Gastroesophageal sphincter (tissue), 4 donors: ENCODE data around the gene EEIG2. TPM values are rescaled to one million over a fixed set of nuclear protein-coding genes. Genes with fewer than 3 reads are reported as not detected.
"Not testable (repeated sequence)": the region's sequence is repeated elsewhere in the genome, so short reads cannot be mapped to it uniquely, and the experiment has no call there.

Experiments used
- ATAC-seq: fragments of 150-250 bp; one replicate; pipeline ENCODE4 v1.9.1; 2016; ENCODE audit warnings: mild to moderate bottlenecking, moderate library complexity
- H3K27ac ChIP-seq, 4 donors: fragments of 200-600 bp; sonication (generic) in 3 of 4; 1 replicate in 3 of 4; 2 replicates in 1 of 4; pipeline ENCODE4 v1.5.1; 2016 to 2019
- H3K27me3 ChIP-seq: fragments of 200-600 bp; sonication (generic); one replicate; pipeline ENCODE4 v1.5.1; 2019
- H3K36me3 ChIP-seq, 2 donors: fragments of 200-600 bp; sonication (generic); one replicate each; pipeline ENCODE4 v1.5.1; 2019; ENCODE audit warnings: control low read depth in 1 of 2
- H3K4me1 ChIP-seq, 3 donors: fragments of 200-600 bp; sonication (generic); 1 replicate in 2 of 3; 2 replicates in 1 of 3; pipeline ENCODE4 v1.5.1; 2016 to 2019; ENCODE audit warnings: control low read depth in 2 of 3
- H3K4me3 ChIP-seq, 2 donors: fragments of 200-600 bp; sonication (generic); one replicate each; pipeline ENCODE4 v1.5.1; 2019; ENCODE audit warnings: mild to moderate bottlenecking in 1 of 2, moderate library complexity in 1 of 2
- H3K9me3 ChIP-seq, 3 donors: fragments of 200-600 bp; sonication (generic); one replicate each; pipeline ENCODE4 v1.5.1; 2017 to 2019; ENCODE audit warnings: control low read depth in 2 of 3
- EP300 ChIP-seq: sonication (generic); formaldehyde crosslinking; IDR thresholded peaks from one replicate; pipeline ENCODE4 v1.6.1; 2017; ENCODE audit warnings: antibody characterized with exemption, mild to moderate bottlenecking
- POLR2A ChIP-seq, 2 donors: fragments of 450-650 bp; IDR thresholded peaks; one replicate each; pipeline ENCODE4 v1.6.1; 2017; ENCODE audit warnings: antibody characterized with exemption in 2 of 2, mild to moderate bottlenecking in 2 of 2, moderate library complexity in 1 of 2
- POLR2AphosphoS5 ChIP-seq: sonication (generic); formaldehyde crosslinking; IDR thresholded peaks from one replicate; pipeline ENCODE4 v1.6.1; 2017; ENCODE audit warnings: antibody characterized with exemption
- WGBS, 2 donors: methylation state at CpG; one replicate each; pipeline ENCODE4 v1.1.5; 2018; ENCODE audit warnings: low coverage in 1 of 2; 5-methylcytosine and 5-hydroxymethylcytosine counted together
- total RNA-seq, 4 donors: library from RNA; depleted of rRNA; stranded (reverse); fragments of >200 nt; gene quantifications; one replicate each; pipeline ENCODE4 v1.1.0, GENCODE V29; 2016
- TF ChIP-seq, protein P1 (sequence below), 4 experiments: fragments of 200-600 bp in 2 of 4; fragments of 450-650 bp in 2 of 4; sonication (generic) in 1 of 4; IDR thresholded peaks; one replicate each; pipeline ENCODE4 v1.5.1; 2017 to 2019; ENCODE audit warnings: antibody characterized with exemption in 4 of 4, mild to moderate bottlenecking in 2 of 4, moderate library complexity in 2 of 4

The EEIG2 gene
- 10 to 100 TPM; 11.6 to 23.8 (median 14.9) TPM for total RNA-seq

DNA sequence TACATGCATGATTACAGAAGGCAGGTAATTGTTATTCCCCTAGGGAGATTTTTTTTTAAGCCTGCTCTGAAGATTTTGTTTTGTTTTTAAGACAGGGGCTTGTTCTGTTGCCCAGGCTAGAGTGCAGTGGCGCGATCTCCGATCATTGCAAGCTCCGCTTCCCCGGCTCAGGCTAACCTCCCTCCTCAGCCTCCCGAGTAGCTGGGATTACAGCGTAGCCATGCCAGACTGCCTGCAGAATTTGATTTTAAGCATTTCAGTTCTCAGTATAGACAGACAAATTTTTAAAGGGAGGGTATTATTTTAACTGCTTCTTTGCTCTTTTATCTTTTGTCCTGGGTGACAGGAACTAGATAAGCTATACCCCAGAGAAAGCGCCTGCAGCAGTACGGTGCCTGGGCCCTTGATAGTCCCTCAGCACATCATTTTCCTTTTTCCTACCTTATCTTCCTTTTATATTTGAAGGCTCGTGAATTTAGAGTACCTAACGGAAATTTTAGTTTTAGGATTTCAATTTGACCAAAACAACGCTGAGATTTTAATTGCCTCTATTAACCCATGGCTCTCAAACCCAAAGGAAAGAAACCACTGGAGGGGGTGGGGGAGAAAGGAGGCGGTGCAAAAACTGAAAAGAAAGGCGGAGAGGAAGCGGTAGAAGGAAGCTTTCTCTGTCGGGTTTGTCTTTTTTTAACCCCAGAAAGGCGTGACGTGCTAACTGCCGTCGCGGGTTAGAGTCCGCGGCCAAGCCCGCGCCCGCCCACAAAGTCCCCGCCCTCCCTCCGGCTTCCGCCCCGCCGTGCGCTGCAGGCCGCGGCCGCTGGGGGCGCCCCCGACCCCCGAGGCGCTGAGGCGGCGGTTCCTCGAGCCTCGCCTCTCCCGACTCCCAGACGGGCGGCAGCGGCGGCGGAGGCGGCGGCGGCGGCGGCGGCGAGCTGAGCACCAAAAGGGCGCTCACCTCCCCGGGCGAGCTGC is at the start of gene EEIG2:
Gene EEIG2, plus strand, starts transcription at position 886 of the 972 bp plus-strand sequence. CDS start 329 bp downstream, outside the sequence.
- H3K36me3 ChIP-seq = no peaks in the 10 kb centered on the region
- TF ChIP-seq, protein P1, sequence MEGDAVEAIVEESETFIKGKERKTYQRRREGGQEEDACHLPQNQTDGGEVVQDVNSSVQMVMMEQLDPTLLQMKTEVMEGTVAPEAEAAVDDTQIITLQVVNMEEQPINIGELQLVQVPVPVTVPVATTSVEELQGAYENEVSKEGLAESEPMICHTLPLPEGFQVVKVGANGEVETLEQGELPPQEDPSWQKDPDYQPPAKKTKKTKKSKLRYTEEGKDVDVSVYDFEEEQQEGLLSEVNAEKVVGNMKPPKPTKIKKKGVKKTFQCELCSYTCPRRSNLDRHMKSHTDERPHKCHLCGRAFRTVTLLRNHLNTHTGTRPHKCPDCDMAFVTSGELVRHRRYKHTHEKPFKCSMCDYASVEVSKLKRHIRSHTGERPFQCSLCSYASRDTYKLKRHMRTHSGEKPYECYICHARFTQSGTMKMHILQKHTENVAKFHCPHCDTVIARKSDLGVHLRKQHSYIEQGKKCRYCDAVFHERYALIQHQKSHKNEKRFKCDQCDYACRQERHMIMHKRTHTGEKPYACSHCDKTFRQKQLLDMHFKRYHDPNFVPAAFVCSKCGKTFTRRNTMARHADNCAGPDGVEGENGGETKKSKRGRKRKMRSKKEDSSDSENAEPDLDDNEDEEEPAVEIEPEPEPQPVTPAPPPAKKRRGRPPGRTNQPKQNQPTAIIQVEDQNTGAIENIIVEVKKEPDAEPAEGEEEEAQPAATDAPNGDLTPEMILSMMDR (IDR thresholded peaks at IDR 0.05) = peak; percentile 68 to 89 (median 85)
- peak; percentile 18 to 43 for TF ChIP-seq POLR2A (IDR thresholded peaks at IDR 0.05)
- no peak for TF ChIP-seq EP300
- no peak for TF ChIP-seq POLR2AphosphoS5
- no peaks in the 10 kb centered on the region for H3K9me3 ChIP-seq
- H3K27ac ChIP-seq = peak within 1 kb of the TSS; percentile 35 to 82 (median 74)
- WGBS, 2 donors = 25 to 85% methylated on average over 8 to 12 of the region's 59 CpGs
- H3K27me3 ChIP-seq = no peaks in the 10 kb centered on the region
- peak within 1 kb of the TSS; percentile 52 to 66 for H3K4me3 ChIP-seq
- peak; percentile 93 for ATAC-seq
- peaks cover 0 to 32% (median 6%) of the 10 kb centered on the region in 3 donors for H3K4me1 ChIP-seq

DNA sequence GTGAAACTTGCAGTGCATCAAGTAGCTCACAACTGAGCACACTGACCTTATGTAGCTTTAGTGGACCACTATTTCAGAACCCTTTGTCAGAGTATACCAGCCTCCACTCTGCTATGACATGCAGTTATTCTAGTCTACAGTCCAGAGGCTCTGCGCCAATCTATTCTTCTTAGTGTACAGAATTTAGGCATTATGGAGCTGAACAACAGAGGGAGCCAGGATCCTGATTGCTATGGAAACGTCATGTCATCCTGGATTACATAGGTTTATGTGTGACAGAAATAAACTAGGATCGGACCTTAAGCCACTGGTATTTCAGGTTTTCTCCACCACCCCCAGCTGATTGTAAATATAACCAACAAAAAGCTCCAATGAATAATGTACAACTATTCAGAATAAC is 48.1 kb upstream of the EEIG2 start:
- ATAC-seq = no peak
- H3K36me3 ChIP-seq = no peaks in the 10 kb centered on the region
- H3K4me1 ChIP-seq = peaks cover 0 to 3% (median 0%) of the 10 kb centered on the region in 3 donors
- H3K27me3 ChIP-seq = no peaks in the 10 kb centered on the region
- H3K27ac ChIP-seq = no peak overlapping the region
- WGBS, 2 donors = 20 to 41% methylated on average over 2 to 3 of the region's 3 CpGs
- TF ChIP-seq, protein P1 (IDR thresholded peaks at IDR 0.05) = no peak
- TF ChIP-seq POLR2AphosphoS5 = no peak
- TF ChIP-seq POLR2A (IDR thresholded peaks at IDR 0.05) = no peak
- TF ChIP-seq EP300 = no peak
- no peak overlapping the region for H3K4me3 ChIP-seq
- H3K9me3 ChIP-seq = no peaks in the 10 kb centered on the region

DNA sequence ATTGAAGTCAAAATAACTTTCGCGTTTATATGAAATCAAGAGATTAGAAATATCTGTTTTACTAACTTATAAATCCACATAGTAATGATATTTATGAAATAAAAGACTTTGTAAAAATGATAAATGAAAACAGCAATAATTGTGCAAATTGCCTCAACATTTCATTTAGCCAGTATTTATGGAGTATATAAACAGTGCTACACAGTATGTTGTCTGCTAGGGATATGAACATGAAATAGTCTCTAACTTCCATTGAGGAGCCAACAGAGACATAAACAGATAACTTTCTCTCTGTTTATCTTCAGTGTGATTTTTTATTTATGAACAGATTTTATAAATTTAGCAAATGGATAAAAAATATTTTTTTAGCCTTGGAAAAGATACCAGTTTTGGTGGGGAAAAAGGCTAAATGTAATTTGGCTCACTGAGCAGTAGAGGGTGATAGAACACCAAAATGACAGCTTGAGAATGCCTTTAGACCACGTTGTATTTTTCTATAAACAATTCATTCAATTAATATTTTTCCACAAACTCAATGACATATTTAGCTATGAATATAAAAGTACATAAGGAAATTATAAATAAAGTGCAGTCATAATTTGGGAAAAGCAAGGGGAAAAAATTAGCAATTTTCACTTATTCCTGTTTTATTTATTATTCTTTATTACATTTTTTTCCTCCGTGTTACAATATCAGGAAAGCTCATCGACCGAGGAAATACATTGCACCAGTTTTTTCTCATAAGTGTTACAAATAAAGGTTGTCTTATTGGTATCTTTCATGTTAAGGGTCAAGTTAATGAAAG is 47.5 kb upstream of the EEIG2 start:
- no peaks in the 10 kb centered on the region for H3K36me3 ChIP-seq
- WGBS, 2 donors = 40 to 50% methylated on average over 6 of the region's 6 CpGs
- H3K27me3 ChIP-seq = no peaks in the 10 kb centered on the region
- TF ChIP-seq EP300 (no peak), POLR2A (IDR thresholded peaks at IDR 0.05) (no peak), POLR2AphosphoS5 (no peak)
- TF ChIP-seq, protein P1 (IDR thresholded peaks at IDR 0.05) = peak; percentile 57 to 89 (median 84)
- no peaks in the 10 kb centered on the region for H3K9me3 ChIP-seq
- H3K4me1 ChIP-seq = peaks cover 0 to 3% (median 0%) of the 10 kb centered on the region in 3 donors
- no peak for ATAC-seq
- no peak overlapping the region for H3K4me3 ChIP-seq
- no peak overlapping the region for H3K27ac ChIP-seq

DNA sequence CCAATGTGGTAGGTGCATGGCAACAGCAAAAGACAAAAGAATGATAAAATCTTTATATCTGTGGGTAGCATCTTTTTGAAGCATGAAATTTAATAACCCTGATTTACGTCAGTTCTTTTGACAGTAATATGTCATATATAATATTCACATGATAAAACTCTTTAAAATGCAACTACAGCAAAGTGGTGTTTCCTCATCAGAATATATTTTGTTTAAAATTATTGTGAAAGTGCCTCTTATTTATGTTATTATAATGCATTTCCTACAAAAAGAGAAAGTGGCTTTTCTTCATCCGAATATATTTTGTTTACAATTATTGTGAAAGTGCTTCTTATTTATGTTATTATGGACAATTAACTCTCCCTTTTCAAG is 46.9 kb upstream of the EEIG2 start:
- TF ChIP-seq, protein P1 (IDR thresholded peaks at IDR 0.05) = no peak
- no peak for TF ChIP-seq POLR2A (IDR thresholded peaks at IDR 0.05)
- no peak for TF ChIP-seq EP300
- no peak for TF ChIP-seq POLR2AphosphoS5
- Histone ChIP-seq H3K4me3 (no peak overlapping the region), H3K27ac (no peak overlapping the region), H3K9me3 (no peaks in the 10 kb centered on the region), H3K36me3 (no peaks in the 10 kb centered on the region), H3K27me3 (no peaks in the 10 kb centered on the region), H3K4me1 (peaks cover 0 to 3% (median 0%) of the 10 kb centered on the region in 3 donors)
- no peak for ATAC-seq
- 49 to 78% methylated on average over 2 of the region's 2 CpGs for WGBS, 2 donors

DNA sequence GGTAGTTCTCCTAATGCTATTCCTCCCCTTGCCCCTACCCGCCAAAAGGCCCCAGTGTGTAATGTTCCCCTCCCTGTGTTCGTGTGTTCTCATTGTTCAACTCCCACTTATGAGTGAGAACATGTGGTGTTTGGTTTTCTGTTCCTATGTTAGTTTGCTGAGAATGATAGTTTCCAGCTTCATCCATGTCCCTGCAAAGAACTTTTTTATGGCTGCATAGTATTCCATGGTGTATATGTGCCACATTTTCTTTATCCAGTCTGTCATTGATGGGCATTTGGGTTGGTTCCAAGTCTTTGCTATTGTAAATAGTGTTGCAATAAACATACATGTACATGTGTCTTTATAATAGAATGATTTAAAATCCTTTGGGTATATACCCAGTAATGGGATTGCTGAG is 46.0 kb upstream of the EEIG2 start:
- not testable (repeated sequence) for H3K9me3 ChIP-seq, ATAC-seq, H3K36me3 ChIP-seq, H3K27me3 ChIP-seq, H3K4me1 ChIP-seq, H3K4me3 ChIP-seq, H3K27ac ChIP-seq
- WGBS, 2 donors = 100% methylated on average over 2 of the region's 2 CpGs

DNA sequence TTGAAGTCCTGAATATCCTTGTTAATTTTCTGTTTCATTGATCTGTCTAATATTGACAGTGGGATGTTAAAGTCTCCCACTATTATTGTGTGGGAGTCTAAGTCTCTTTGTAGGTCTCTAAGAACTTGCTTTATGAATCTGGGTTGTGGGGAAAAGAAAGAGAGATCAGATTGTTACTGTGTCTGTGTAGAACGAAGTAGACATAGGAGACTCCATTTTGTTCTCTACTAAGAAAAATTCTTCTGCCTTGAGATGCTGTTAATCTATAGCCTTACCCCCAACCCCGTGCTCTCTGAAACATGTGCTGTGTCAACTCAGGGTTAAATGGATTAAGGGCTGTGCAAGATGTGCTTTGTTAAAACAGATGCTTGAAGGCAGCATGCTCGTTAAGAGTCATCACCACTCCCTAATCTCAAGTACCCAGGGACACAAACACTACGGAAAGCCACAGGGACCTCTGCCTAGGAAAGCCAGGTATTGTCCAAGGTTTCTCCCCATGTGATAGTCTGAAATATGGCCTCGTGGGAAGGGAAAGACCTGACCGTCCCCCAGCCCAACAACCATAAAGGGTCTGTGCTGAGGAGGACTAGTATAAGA is 42.5 kb upstream of the EEIG2 start:
- H3K36me3 ChIP-seq, ATAC-seq, H3K9me3 ChIP-seq, H3K4me1 ChIP-seq, H3K4me3 ChIP-seq, H3K27ac ChIP-seq: not testable (repeated sequence)
- 62 to 83% methylated on average over 4 of the region's 6 CpGs for WGBS, 2 donors
- peaks cover 12% of the 10 kb centered on the region for H3K27me3 ChIP-seq
